ENCODE data around the gene ZNRF3.

DNA sequence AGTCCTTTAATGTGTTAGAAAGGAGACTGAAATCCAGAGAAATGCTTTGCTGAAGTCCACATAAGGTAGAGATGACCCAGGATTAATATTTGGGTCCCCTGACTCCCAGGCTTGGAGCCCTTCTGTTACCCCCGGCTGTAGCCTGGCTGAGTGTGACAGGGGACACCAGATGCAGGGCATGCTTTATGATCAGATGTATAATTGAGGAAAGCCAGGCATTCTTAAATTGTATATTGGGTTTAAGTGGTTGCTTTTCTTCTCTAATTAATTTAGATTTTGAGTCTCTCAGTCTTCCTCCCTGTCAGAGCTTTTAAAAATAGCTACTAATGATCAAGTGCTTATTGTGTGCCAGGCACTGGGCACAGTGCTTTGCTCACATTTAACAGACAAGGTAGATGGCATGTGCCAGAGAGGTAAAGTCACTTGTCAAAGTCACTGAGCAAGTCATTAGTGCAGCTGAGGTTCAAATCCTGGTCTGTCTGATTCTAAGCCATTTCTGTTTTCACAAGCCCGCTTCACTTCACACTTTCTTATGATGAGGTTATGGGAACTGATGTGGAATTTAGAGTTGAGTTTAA is 7.9 kb downstream of the ZNRF3 start:
- TF ChIP-seq, protein P1, sequence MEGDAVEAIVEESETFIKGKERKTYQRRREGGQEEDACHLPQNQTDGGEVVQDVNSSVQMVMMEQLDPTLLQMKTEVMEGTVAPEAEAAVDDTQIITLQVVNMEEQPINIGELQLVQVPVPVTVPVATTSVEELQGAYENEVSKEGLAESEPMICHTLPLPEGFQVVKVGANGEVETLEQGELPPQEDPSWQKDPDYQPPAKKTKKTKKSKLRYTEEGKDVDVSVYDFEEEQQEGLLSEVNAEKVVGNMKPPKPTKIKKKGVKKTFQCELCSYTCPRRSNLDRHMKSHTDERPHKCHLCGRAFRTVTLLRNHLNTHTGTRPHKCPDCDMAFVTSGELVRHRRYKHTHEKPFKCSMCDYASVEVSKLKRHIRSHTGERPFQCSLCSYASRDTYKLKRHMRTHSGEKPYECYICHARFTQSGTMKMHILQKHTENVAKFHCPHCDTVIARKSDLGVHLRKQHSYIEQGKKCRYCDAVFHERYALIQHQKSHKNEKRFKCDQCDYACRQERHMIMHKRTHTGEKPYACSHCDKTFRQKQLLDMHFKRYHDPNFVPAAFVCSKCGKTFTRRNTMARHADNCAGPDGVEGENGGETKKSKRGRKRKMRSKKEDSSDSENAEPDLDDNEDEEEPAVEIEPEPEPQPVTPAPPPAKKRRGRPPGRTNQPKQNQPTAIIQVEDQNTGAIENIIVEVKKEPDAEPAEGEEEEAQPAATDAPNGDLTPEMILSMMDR (IDR thresholded peaks at IDR 0.05; ENCODE audit: low read depth, low read length), result no peak
- no peak for TF ChIP-seq EZH2phosphoT487 (IDR thresholded peaks at IDR 0.05; ENCODE audit: low read depth)
